Immature natural killer cell (primary cell): ENCODE measurements around the gene COA8. TPM values are rescaled to one million over a fixed set of nuclear protein-coding genes. Genes with fewer than 3 reads are reported as not detected.

Experiments
- DNase-seq, 3 donors: peaks; one replicate each; pipeline ENCODE4 v3.0.0; 2022; ENCODE audit warnings: mixed read lengths in 1 of 3
- H3K27ac Mint-ChIP-seq, 6 donors: one replicate each; pipeline ENCODE4 v1.8.0; 2020; ENCODE audit warnings: mixed read lengths in 6 of 6, mild to moderate bottlenecking in 5 of 6, inconsistent platforms in 4 of 6, moderate library complexity in 3 of 6
- H3K27me3 Mint-ChIP-seq, 3 donors: one replicate each; pipeline ENCODE4 v1.8.0; 2020 to 2021; ENCODE audit warnings: low read depth in 3 of 3, mild to moderate bottlenecking in 3 of 3, mixed read lengths in 3 of 3, moderate library complexity in 3 of 3, inconsistent platforms in 1 of 3
- H3K36me3 Mint-ChIP-seq, 3 donors: one replicate each; pipeline ENCODE4 v1.8.0; 2020; ENCODE audit warnings: mixed read lengths in 3 of 3, inconsistent platforms in 2 of 3, mild to moderate bottlenecking in 2 of 3
- H3K4me1 Mint-ChIP-seq, 2 donors: one replicate each; pipeline ENCODE4 v1.8.0; 2020; ENCODE audit warnings: inconsistent platforms in 2 of 2, mild to moderate bottlenecking in 2 of 2, mixed read lengths in 2 of 2, moderate library complexity in 1 of 2
- H3K4me3 Mint-ChIP-seq, 5 donors: one replicate each; pipeline ENCODE4 v1.8.0; 2020; ENCODE audit warnings: mild to moderate bottlenecking in 5 of 5, mixed read lengths in 5 of 5, inconsistent platforms in 3 of 5, moderate library complexity in 3 of 5
- H3K9me3 Mint-ChIP-seq, 6 donors: one replicate each; pipeline ENCODE4 v1.8.0; 2020; ENCODE audit warnings: mild to moderate bottlenecking in 6 of 6, mixed read lengths in 6 of 6, inconsistent platforms in 4 of 6, moderate library complexity in 3 of 6
- polyA plus RNA-seq, 3 donors: library from polyadenylated mRNA; unstranded; fragments of 300-500 nt; fragmentation: Illumina TruSeq; gene quantifications; one replicate each; pipeline ENCODE4 v1.2.3, GENCODE V29; 2021

COA8 gene
- polyA plus RNA-seq, 3 donors from 2014 or later = 60.6 to 87.5 (median 64.5) TPM

GRCh38 chr14:103555559-103556337, 7.0 kb upstream of the COA8 start:
- H3K4me1 Mint-ChIP-seq = peaks cover 40 to 57% of the 10 kb centered on the region in 2 donors
- H3K27me3 Mint-ChIP-seq = no peaks in the 10 kb centered on the region
- H3K9me3 Mint-ChIP-seq = no peaks in the 10 kb centered on the region
- H3K27ac Mint-ChIP-seq = no peak overlapping the region
- H3K4me3 Mint-ChIP-seq = no peak overlapping the region
- DNase-seq = no peak
- peaks cover 0 to 11% (median 0%) of the 10 kb centered on the region in 3 donors for H3K36me3 Mint-ChIP-seq

- H3K4me1 Mint-ChIP-seq = peaks cover 51 to 70% of the 10 kb centered on the region in 2 donors
- peaks cover 2 to 6% (median 4%) of the 10 kb centered on the region in 3 donors for H3K27me3 Mint-ChIP-seq
- H3K9me3 Mint-ChIP-seq = no peaks in the 10 kb centered on the region
- no peak for DNase-seq
- H3K36me3 Mint-ChIP-seq = peaks cover 0 to 11% (median 0%) of the 10 kb centered on the region in 3 donors
- peak overlapping the region in 3 of 6 donors; percentile 4 to 48 (median 37) for H3K27ac Mint-ChIP-seq
- H3K4me3 Mint-ChIP-seq = no peak overlapping the region
Observed at GRCh38 chr14:103556946-103557758, 5.6 kb upstream of the COA8 start.

- H3K27ac Mint-ChIP-seq = peak overlapping the region in 1 of 6 donors; percentile 40
- no peak for DNase-seq
- peaks cover 0 to 11% (median 0%) of the 10 kb centered on the region in 3 donors for H3K36me3 Mint-ChIP-seq
- H3K9me3 Mint-ChIP-seq = no peaks in the 10 kb centered on the region
- H3K4me3 Mint-ChIP-seq = peak overlapping the region in 1 of 5 donors; percentile 7
- peaks cover 4 to 7% (median 6%) of the 10 kb centered on the region in 3 donors for H3K27me3 Mint-ChIP-seq
- H3K4me1 Mint-ChIP-seq = peaks cover 53 to 73% of the 10 kb centered on the region in 2 donors
Observed at GRCh38 chr14:103558071-103558882, 4.5 kb upstream of the COA8 start.

- Mint-ChIP-seq H3K4me1 (peaks cover 61 to 82% of the 10 kb centered on the region in 2 donors), H3K36me3 (peaks cover 0 to 10% (median 0%) of the 10 kb centered on the region in 3 donors), H3K27ac (peak overlapping the region in 1 of 6 donors; percentile 39), H3K4me3 (peak overlapping the region in 4 of 5 donors; percentile 8 to 54 (median 22)), H3K9me3 (no peaks in the 10 kb centered on the region), H3K27me3 (peaks cover 4 to 10% (median 6%) of the 10 kb centered on the region in 3 donors)
- no peak for DNase-seq
Observed at GRCh38 chr14:103559766-103560165, 3.0 kb upstream of the COA8 start.

GRCh38 chr14:103560691-103561090, 2.1 kb upstream of the COA8 start:
- Mint-ChIP-seq H3K4me1 (peaks cover 59 to 72% of the 10 kb centered on the region in 2 donors), H3K4me3 (peak overlapping the region; percentile 87 to 96 (median 92)), H3K27me3 (peaks cover 4 to 10% (median 6%) of the 10 kb centered on the region in 3 donors), H3K36me3 (peaks cover 0 to 6% (median 0%) of the 10 kb centered on the region in 3 donors), H3K9me3 (no peaks in the 10 kb centered on the region), H3K27ac (peak overlapping the region; percentile 45 to 94 (median 88))
- no peak for DNase-seq

- H3K9me3 Mint-ChIP-seq = no peaks in the 10 kb centered on the region
- H3K36me3 Mint-ChIP-seq = peaks cover 0 to 6% (median 0%) of the 10 kb centered on the region in 3 donors
- peak in 1 of 3 donors; percentile 45 for DNase-seq
- H3K27me3 Mint-ChIP-seq = peaks cover 4 to 10% (median 6%) of the 10 kb centered on the region in 3 donors
- peak overlapping the region; percentile 87 to 96 (median 92) for H3K4me3 Mint-ChIP-seq
- peak overlapping the region; percentile 84 to 94 (median 92) for H3K27ac Mint-ChIP-seq
- H3K4me1 Mint-ChIP-seq = peaks cover 64 to 68% of the 10 kb centered on the region in 2 donors
Observed at GRCh38 chr14:103561381-103562178, 1.2 kb upstream of the COA8 start.

GRCh38 chr14:103562179-103562428, 656 bp upstream of the COA8 start:
- H3K4me1 Mint-ChIP-seq = peaks cover 63% of the 10 kb centered on the region in 2 donors
- peak overlapping the region; percentile 84 to 94 (median 92) for H3K27ac Mint-ChIP-seq
- no peak for DNase-seq
- H3K4me3 Mint-ChIP-seq = peak overlapping the region; percentile 87 to 96 (median 92)
- peaks cover 0 to 6% (median 0%) of the 10 kb centered on the region in 3 donors for H3K36me3 Mint-ChIP-seq
- H3K9me3 Mint-ChIP-seq = no peaks in the 10 kb centered on the region
- peaks cover 4 to 10% (median 6%) of the 10 kb centered on the region in 3 donors for H3K27me3 Mint-ChIP-seq

- peak overlapping the region; percentile 90 to 95 (median 92) for H3K4me3 Mint-ChIP-seq
- H3K27me3 Mint-ChIP-seq = peaks cover 4 to 10% (median 6%) of the 10 kb centered on the region in 3 donors
- no peak for DNase-seq
- no peaks in the 10 kb centered on the region for H3K9me3 Mint-ChIP-seq
- peaks cover 56 to 59% of the 10 kb centered on the region in 2 donors for H3K4me1 Mint-ChIP-seq
- H3K27ac Mint-ChIP-seq = peak overlapping the region; percentile 88 to 96 (median 91)
- H3K36me3 Mint-ChIP-seq = peaks cover 0 to 6% (median 0%) of the 10 kb centered on the region in 3 donors
Observed at GRCh38 chr14:103563226-103563620, 463 bp downstream of the COA8 start.

- Mint-ChIP-seq H3K36me3 (peaks cover 0 to 6% (median 0%) of the 10 kb centered on the region in 3 donors), H3K27me3 (peaks cover 4 to 10% (median 6%) of the 10 kb centered on the region in 3 donors), H3K9me3 (no peaks in the 10 kb centered on the region), H3K4me3 (peak overlapping the region; percentile 90 to 95 (median 92)), H3K4me1 (peaks cover 49 to 52% of the 10 kb centered on the region in 2 donors), H3K27ac (peak overlapping the region in 3 of 6 donors; percentile 64 to 96 (median 91))
- no peak for DNase-seq
Observed at GRCh38 chr14:103563844-103564505, 1.2 kb downstream of the COA8 start.

GRCh38 chr14:103568952-103569351, 6.2 kb downstream of the COA8 start:
- H3K4me3 Mint-ChIP-seq = no peak overlapping the region
- no peak overlapping the region for H3K27ac Mint-ChIP-seq
- H3K4me1 Mint-ChIP-seq = peaks cover 9 to 16% of the 10 kb centered on the region in 2 donors
- H3K9me3 Mint-ChIP-seq = no peaks in the 10 kb centered on the region
- H3K27me3 Mint-ChIP-seq = no peaks in the 10 kb centered on the region
- peaks cover 0 to 3% (median 3%) of the 10 kb centered on the region in 3 donors for H3K36me3 Mint-ChIP-seq
- DNase-seq = no peak

- Mint-ChIP-seq H3K4me1 (peaks cover 5 to 13% of the 10 kb centered on the region in 2 donors), H3K27ac (no peak overlapping the region), H3K4me3 (no peak overlapping the region), H3K36me3 (peaks cover 0 to 6% (median 5%) of the 10 kb centered on the region in 3 donors), H3K9me3 (no peaks in the 10 kb centered on the region), H3K27me3 (no peaks in the 10 kb centered on the region)
- DNase-seq = no peak
Observed at GRCh38 chr14:103569408-103569807, 6.6 kb downstream of the COA8 start.

GRCh38 chr14:103574104-103574503, 11.3 kb downstream of the COA8 start:
- Mint-ChIP-seq H3K9me3 (no peaks in the 10 kb centered on the region), H3K27ac (no peak overlapping the region), H3K4me3 (no peak overlapping the region), H3K27me3 (peaks cover 0 to 2% (median 0%) of the 10 kb centered on the region in 3 donors), H3K36me3 (peaks cover 6 to 15% (median 13%) of the 10 kb centered on the region in 3 donors), H3K4me1 (no peaks in the 10 kb centered on the region)
- no peak for DNase-seq
